Measurements from ENCODE around the gene RABGEF1. TPM values are rescaled to one million over a fixed set of nuclear protein-coding genes. Genes with fewer than 3 reads are reported as not detected.

The RABGEF1 gene
- total RNA-seq = 15.8 and 23.0 TPM in 2 replicates

DNA sequence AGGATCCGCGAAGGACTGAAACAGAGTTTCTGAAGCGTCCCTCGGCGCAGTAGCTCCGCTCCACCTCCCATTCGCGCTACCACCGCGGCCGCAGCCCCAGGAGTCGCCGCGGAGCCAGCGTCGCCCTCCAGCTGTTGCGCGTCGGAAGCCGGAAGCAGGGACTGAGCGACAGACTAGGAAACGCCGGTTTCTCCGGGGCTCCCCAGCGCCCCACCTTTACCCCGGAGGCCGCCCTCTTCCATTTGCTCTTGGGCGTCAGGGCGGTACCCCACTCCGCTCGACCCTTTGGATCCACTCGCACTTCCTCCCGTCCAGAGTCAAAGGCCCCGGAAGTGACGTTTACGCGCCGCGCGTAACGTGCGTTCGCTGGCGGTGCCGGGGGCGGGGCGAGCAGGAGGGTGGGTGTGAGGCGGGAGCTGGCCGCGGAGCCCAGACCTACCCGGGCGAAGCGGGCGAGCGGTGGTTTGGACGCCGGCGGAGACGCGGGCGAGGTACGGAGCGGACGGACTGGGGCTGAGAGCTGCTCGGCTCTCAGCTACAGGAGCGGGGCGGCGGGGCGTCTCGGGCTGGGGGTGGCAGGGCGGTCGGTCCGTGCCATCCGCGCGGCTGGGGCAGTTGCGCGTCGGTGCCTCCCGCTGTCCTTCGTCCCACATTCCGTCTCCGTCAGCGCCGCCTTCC, at the start of gene RABGEF1:
Gene RABGEF1 (plus strand): TSS at position 432 of the 678 bp plus-strand sequence. CDS start 31,167 bp downstream, outside the sequence.

Other genes starting within 250 kb of the RABGEF1 start
- 3.7 and 10.5 TPM in 2 replicates for gene KCTD7, start 111.9 kb upstream of the RABGEF1 start, total RNA-seq
- 103 and 128 TPM in 2 replicates for gene TMEM248, start 180.5 kb downstream of the RABGEF1 start, total RNA-seq

Measured in mesangial cell (primary cell).